ENCODE data around the gene ZNF593OS.

ZNF593OS gene

GRCh38 chr1:26171084-26172072, at the start of gene ZNF593OS:
Gene ZNF593OS, minus strand, starts transcription at chr1:26171832. Its CDS starts 171 bp downstream, at chr1:26171661.
- peaks cover 3% of the 10 kb centered on the region for H3K4me1 Mint-ChIP-seq
- H3K36me3 Mint-ChIP-seq: peaks cover 5% of the 10 kb centered on the region
- no peaks in the 10 kb centered on the region for H3K27me3 Mint-ChIP-seq
- H3K4me3 Mint-ChIP-seq: peak within 1 kb of the TSS; percentile 96
- no peak within 1 kb of the TSS for H3K27ac Mint-ChIP-seq
- no peaks in the 10 kb centered on the region for H3K9me3 Mint-ChIP-seq

GRCh38 chr1:26221094-26221493, 49.5 kb upstream of the ZNF593OS start:
- Mint-ChIP-seq H3K4me3 (no peak overlapping the region), H3K36me3 (no peaks in the 10 kb centered on the region), H3K9me3 (no peaks in the 10 kb centered on the region), H3K27me3 (peaks cover 6% of the 10 kb centered on the region), H3K27ac (no peak overlapping the region), H3K4me1 (peaks cover 8% of the 10 kb centered on the region)

GRCh38 chr1:26220199-26220912, 48.7 kb upstream of the ZNF593OS start:
- Mint-ChIP-seq H3K36me3 (no peaks in the 10 kb centered on the region), H3K4me3 (no peak overlapping the region), H3K27ac (no peak overlapping the region), H3K27me3 (no peaks in the 10 kb centered on the region), H3K9me3 (no peaks in the 10 kb centered on the region), H3K4me1 (peaks cover under 1% of the 10 kb centered on the region)

GRCh38 chr1:26218906-26219494, 47.4 kb upstream of the ZNF593OS start:
- Mint-ChIP-seq H3K4me1 (no peaks in the 10 kb centered on the region), H3K27ac (no peak overlapping the region), H3K27me3 (no peaks in the 10 kb centered on the region), H3K4me3 (no peak overlapping the region), H3K36me3 (no peaks in the 10 kb centered on the region), H3K9me3 (no peaks in the 10 kb centered on the region)

GRCh38 chr1:26215246-26215645, 43.6 kb upstream of the ZNF593OS start:
- H3K4me3 Mint-ChIP-seq: no peak overlapping the region

GRCh38 chr1:26213335-26213905, 41.8 kb upstream of the ZNF593OS start:
- no peaks in the 10 kb centered on the region for H3K36me3 Mint-ChIP-seq
- H3K4me3 Mint-ChIP-seq: no peak overlapping the region
- H3K27ac Mint-ChIP-seq: no peak overlapping the region
- H3K9me3 Mint-ChIP-seq: no peaks in the 10 kb centered on the region
- no peaks in the 10 kb centered on the region for H3K4me1 Mint-ChIP-seq
- H3K27me3 Mint-ChIP-seq: no peaks in the 10 kb centered on the region

More at GRCh38 chr1:26215246-26215645, 43.6 kb upstream of the ZNF593OS start:
- no peaks in the 10 kb centered on the region for H3K9me3 Mint-ChIP-seq
- H3K27ac Mint-ChIP-seq: no peak overlapping the region
- H3K36me3 Mint-ChIP-seq: no peaks in the 10 kb centered on the region
- H3K27me3 Mint-ChIP-seq: no peaks in the 10 kb centered on the region
- H3K4me1 Mint-ChIP-seq: no peaks in the 10 kb centered on the region

GRCh38 chr1:26212726-26213125, 41.1 kb upstream of the ZNF593OS start:
- H3K27me3 Mint-ChIP-seq: no peaks in the 10 kb centered on the region
- H3K36me3 Mint-ChIP-seq: no peaks in the 10 kb centered on the region
- H3K27ac Mint-ChIP-seq: no peak overlapping the region

GRCh38 chr1:26210147-26210870, 38.7 kb upstream of the ZNF593OS start:
- H3K4me3 Mint-ChIP-seq: no peak overlapping the region
- no peaks in the 10 kb centered on the region for H3K27me3 Mint-ChIP-seq
- H3K9me3 Mint-ChIP-seq: no peaks in the 10 kb centered on the region
- H3K4me1 Mint-ChIP-seq: no peaks in the 10 kb centered on the region
- H3K27ac Mint-ChIP-seq: no peak overlapping the region
- no peaks in the 10 kb centered on the region for H3K36me3 Mint-ChIP-seq

More at GRCh38 chr1:26212726-26213125, 41.1 kb upstream of the ZNF593OS start:
- H3K9me3 Mint-ChIP-seq: no peaks in the 10 kb centered on the region
- no peaks in the 10 kb centered on the region for H3K4me1 Mint-ChIP-seq
- H3K4me3 Mint-ChIP-seq: no peak overlapping the region

- Mint-ChIP-seq H3K4me3 (no peak overlapping the region), H3K27ac (no peak overlapping the region), H3K27me3 (no peaks in the 10 kb centered on the region), H3K4me1 (peaks cover 39% of the 10 kb centered on the region), H3K9me3 (no peaks in the 10 kb centered on the region), H3K36me3 (no peaks in the 10 kb centered on the region)
Observed at GRCh38 chr1:26203642-26204318, 32.1 kb upstream of the ZNF593OS start.

GRCh38 chr1:26200413-26200812, 28.8 kb upstream of the ZNF593OS start:
- no peaks in the 10 kb centered on the region for H3K9me3 Mint-ChIP-seq
- no peaks in the 10 kb centered on the region for H3K36me3 Mint-ChIP-seq
- no peak overlapping the region for H3K27ac Mint-ChIP-seq
- no peak overlapping the region for H3K4me3 Mint-ChIP-seq
- no peaks in the 10 kb centered on the region for H3K27me3 Mint-ChIP-seq
- H3K4me1 Mint-ChIP-seq: peaks cover 39% of the 10 kb centered on the region

- H3K27me3 Mint-ChIP-seq: no peaks in the 10 kb centered on the region
- no peak overlapping the region for H3K27ac Mint-ChIP-seq
- peaks cover 39% of the 10 kb centered on the region for H3K4me1 Mint-ChIP-seq
- no peaks in the 10 kb centered on the region for H3K36me3 Mint-ChIP-seq
- H3K4me3 Mint-ChIP-seq: no peak overlapping the region
- no peaks in the 10 kb centered on the region for H3K9me3 Mint-ChIP-seq
Observed at GRCh38 chr1:26197813-26198212, 26.2 kb upstream of the ZNF593OS start.

GRCh38 chr1:26197301-26197700, 25.7 kb upstream of the ZNF593OS start:
- Mint-ChIP-seq H3K27ac (no peak overlapping the region), H3K36me3 (no peaks in the 10 kb centered on the region), H3K4me1 (peaks cover 33% of the 10 kb centered on the region), H3K9me3 (no peaks in the 10 kb centered on the region), H3K4me3 (no peak overlapping the region), H3K27me3 (no peaks in the 10 kb centered on the region)

- H3K27me3 Mint-ChIP-seq: no peaks in the 10 kb centered on the region
- H3K4me1 Mint-ChIP-seq: peaks cover 29% of the 10 kb centered on the region
- no peaks in the 10 kb centered on the region for H3K36me3 Mint-ChIP-seq
- H3K9me3 Mint-ChIP-seq: no peaks in the 10 kb centered on the region
- H3K27ac Mint-ChIP-seq: no peak overlapping the region
- no peak overlapping the region for H3K4me3 Mint-ChIP-seq
Observed at GRCh38 chr1:26195805-26196204, 24.2 kb upstream of the ZNF593OS start.

GRCh38 chr1:26191739-26192138, 20.1 kb upstream of the ZNF593OS start:
- Mint-ChIP-seq H3K4me1 (peaks cover 23% of the 10 kb centered on the region), H3K9me3 (no peaks in the 10 kb centered on the region), H3K27me3 (no peaks in the 10 kb centered on the region), H3K27ac (no peak overlapping the region), H3K36me3 (no peaks in the 10 kb centered on the region), H3K4me3 (peak overlapping the region; percentile 34)

Data from activated naive CD4-positive, alpha-beta T cell treated with anti-CD3 and anti-CD28 coated beads, Interleukin-2, amount 50 U/mL, for 24 hours (primary cell).